Measurements from ENCODE around the gene PIGQ.

Gene PIGQ

GRCh38 chr16:535446-536405, 34.0 kb upstream of the PIGQ start:
- Histone ChIP-seq H3K36me3 (ENCODE audit: insufficient read depth, low read length) (peaks cover 10% of the 10 kb centered on the region; the same call in 1 of the 2 replicates), H3K4me1 (ENCODE audit: insufficient read depth, low read length) (no peaks in the 10 kb centered on the region), H3K27ac (ENCODE audit: low read depth, low read length) (no peak overlapping the region), H3K9me3 (ENCODE audit: insufficient read depth, low read depth, low read length) (no peaks in the 10 kb centered on the region), H3K9ac (ENCODE audit: low read depth, low read length) (no peak overlapping the region), H3K27me3 (ENCODE audit: insufficient read depth, low read length) (no peaks in the 10 kb centered on the region), H3K4me3 (ENCODE audit: low read length) (no peak overlapping the region)
- 94% methylated on average over 39 of the region's 39 CpGs for WGBS

DNA sequence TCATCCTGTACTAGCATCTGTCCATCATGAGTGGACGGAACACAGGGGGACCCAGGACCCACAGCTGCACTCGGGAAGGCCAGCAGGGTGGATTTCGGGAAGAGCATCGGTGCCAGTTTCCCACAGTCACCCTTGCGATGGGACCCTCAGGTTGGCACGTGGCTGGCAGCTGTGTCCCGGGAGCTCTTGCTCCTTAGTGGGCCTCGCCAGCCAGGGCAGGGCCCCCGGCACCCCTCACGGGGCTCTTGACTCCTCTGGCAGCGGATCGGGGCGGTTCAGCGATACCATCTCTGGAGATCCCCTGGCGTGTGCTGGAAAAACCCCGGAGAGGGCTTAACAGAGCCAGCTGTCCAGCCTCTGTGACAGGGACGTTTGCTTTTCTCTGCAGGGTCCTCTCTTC, 33.0 kb upstream of the PIGQ start:
- no peaks in the 10 kb centered on the region for H3K9me3 ChIP-seq (ENCODE audit: insufficient read depth, low read depth, low read length)
- H3K9ac ChIP-seq (ENCODE audit: low read depth, low read length), result no peak overlapping the region
- no peaks in the 10 kb centered on the region for H3K27me3 ChIP-seq (ENCODE audit: insufficient read depth, low read length)
- peaks cover 10% of the 10 kb centered on the region; the same call in 1 of the 2 replicates for H3K36me3 ChIP-seq (ENCODE audit: insufficient read depth, low read length)
- 96% methylated on average over 17 of the region's 17 CpGs for WGBS
- H3K4me1 ChIP-seq (ENCODE audit: insufficient read depth, low read length), result no peaks in the 10 kb centered on the region
- no peak overlapping the region for H3K4me3 ChIP-seq (ENCODE audit: low read length)
- H3K27ac ChIP-seq (ENCODE audit: low read depth, low read length), result no peak overlapping the region

DNA sequence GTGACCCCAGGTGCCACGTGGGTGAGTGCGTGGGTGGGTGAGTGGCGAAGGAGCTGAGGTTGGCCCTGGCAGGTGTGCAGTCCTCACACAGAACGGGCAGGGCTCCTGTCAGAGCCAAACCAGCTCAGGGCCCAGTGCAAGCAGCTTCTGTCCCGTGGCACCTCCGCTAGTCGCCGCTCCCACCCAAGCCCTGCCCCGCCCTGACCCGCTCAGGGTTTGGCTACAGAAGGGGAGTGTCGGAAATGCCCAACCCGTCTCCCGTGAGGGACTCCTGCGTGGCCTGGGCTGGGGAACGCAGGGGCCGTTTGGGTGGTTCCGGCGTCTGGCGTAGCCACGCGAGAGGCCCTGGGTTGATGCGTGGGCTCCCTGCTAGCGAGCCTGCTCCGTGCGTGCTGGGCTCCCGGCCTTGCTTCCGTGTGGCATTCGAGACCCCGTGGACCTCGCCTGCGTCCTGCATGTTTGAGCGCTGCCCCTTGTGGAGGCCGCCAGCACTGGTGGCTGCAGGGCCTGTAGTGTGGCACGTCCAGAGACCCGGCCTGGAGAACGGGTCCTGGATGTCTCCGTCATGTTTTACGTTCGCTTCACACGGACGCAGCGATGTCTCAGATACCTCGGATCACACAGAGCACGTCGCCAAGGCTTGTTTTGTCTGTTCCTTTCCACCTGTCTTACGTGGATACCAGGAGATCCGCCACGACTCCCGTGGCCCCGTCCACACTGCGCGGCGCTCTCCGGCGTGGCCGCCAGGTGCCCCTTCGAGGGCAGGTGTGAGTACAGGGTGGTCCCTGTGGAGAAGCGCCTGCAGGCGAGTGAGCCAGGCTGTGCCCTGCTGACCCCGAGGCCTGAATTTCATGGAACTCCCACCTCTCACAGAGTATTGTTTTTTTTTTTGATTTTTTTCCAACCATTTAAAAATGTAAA, 32.1 kb upstream of the PIGQ start:
- H3K36me3 ChIP-seq (ENCODE audit: insufficient read depth, low read length), result peaks cover 10% of the 10 kb centered on the region; the same call in 1 of the 2 replicates
- no peaks in the 10 kb centered on the region for H3K27me3 ChIP-seq (ENCODE audit: insufficient read depth, low read length)
- H3K4me1 ChIP-seq (ENCODE audit: insufficient read depth, low read length), result no peaks in the 10 kb centered on the region
- 96% methylated on average over 60 of the region's 60 CpGs for WGBS
- no peak overlapping the region for H3K27ac ChIP-seq (ENCODE audit: low read depth, low read length)
- H3K4me3 ChIP-seq (ENCODE audit: low read length), result no peak overlapping the region
- H3K9ac ChIP-seq (ENCODE audit: low read depth, low read length), result no peak overlapping the region
- H3K9me3 ChIP-seq (ENCODE audit: insufficient read depth, low read depth, low read length), result no peaks in the 10 kb centered on the region

GRCh38 chr16:539901-540530, 29.8 kb upstream of the PIGQ start:
- Histone ChIP-seq H3K9ac (ENCODE audit: low read depth, low read length) (no peak overlapping the region), H3K36me3 (ENCODE audit: insufficient read depth, low read length) (peaks cover 10% of the 10 kb centered on the region; the same call in 1 of the 2 replicates), H3K4me1 (ENCODE audit: insufficient read depth, low read length) (no peaks in the 10 kb centered on the region), H3K9me3 (ENCODE audit: insufficient read depth, low read depth, low read length) (no peaks in the 10 kb centered on the region), H3K4me3 (ENCODE audit: low read length) (no peak overlapping the region), H3K27me3 (ENCODE audit: insufficient read depth, low read length) (no peaks in the 10 kb centered on the region), H3K27ac (ENCODE audit: low read depth, low read length) (no peak overlapping the region)
- 95% methylated on average over 34 of the region's 34 CpGs for WGBS

GRCh38 chr16:540645-541340, 29.0 kb upstream of the PIGQ start:
- H3K9ac ChIP-seq (ENCODE audit: low read depth, low read length), result no peak overlapping the region
- WGBS, result 96% methylated on average over 29 of the region's 29 CpGs
- H3K4me3 ChIP-seq (ENCODE audit: low read length), result no peak overlapping the region

DNA sequence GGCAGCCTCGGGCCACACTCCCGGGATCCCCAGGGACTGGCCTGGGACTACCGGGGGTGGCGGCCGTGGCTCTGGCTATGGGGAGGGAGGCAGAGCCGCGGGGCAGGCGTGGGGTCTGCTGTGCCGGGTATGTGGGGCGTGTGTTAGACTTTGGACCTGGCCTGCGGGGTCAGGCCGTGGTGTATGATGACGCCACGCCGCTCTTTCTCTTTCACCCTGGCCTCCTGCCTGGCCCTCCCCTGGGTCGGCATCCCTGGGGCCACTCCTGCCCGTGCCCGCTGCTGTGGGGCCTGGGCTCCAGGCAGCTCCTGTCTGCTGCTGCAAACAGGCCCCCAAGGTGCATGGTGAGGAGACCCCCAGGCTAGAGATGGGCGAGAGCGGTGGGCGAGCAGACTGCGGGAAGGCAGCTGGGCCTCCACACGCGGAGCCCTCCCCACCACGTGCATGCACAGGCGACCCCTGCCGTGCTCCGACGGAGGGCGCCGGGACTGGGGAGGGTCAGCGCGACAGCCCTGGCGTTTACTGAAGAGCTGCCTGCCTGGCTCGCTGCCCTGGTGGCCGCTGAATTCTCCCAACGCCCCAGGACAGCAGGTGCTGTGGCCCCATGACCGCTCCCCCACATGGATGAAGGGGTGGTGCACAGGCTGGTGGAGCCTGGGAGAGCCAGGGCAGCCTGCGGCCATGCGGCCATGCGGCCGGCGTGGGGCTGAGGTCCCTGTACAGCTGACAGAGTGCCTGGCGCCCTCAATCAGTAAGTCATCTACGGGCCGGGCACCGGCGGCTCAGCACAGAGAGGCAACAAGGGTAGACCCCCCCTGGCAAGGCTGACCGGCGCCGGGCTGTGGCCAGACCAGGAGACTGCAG, 26.2 kb upstream of the PIGQ start:
- H3K9me3 ChIP-seq (ENCODE audit: insufficient read depth, low read depth, low read length), result no peaks in the 10 kb centered on the region
- no peaks in the 10 kb centered on the region; the same call in 1 of the 2 replicates for H3K36me3 ChIP-seq (ENCODE audit: insufficient read depth, low read length)
- 95% methylated on average over 51 of the region's 51 CpGs for WGBS
- H3K9ac ChIP-seq (ENCODE audit: low read depth, low read length), result no peak overlapping the region
- no peak overlapping the region for H3K27ac ChIP-seq (ENCODE audit: low read depth, low read length)
- H3K4me1 ChIP-seq (ENCODE audit: insufficient read depth, low read length), result no peaks in the 10 kb centered on the region
- no peaks in the 10 kb centered on the region for H3K27me3 ChIP-seq (ENCODE audit: insufficient read depth, low read length)
- H3K4me3 ChIP-seq (ENCODE audit: low read length), result no peak overlapping the region

More at GRCh38 chr16:540645-541340, 29.0 kb upstream of the PIGQ start:
- no peak overlapping the region for H3K27ac ChIP-seq (ENCODE audit: low read depth, low read length)
- H3K27me3 ChIP-seq (ENCODE audit: insufficient read depth, low read length), result no peaks in the 10 kb centered on the region
- H3K36me3 ChIP-seq (ENCODE audit: insufficient read depth, low read length), result peaks cover 10% of the 10 kb centered on the region; the same call in 1 of the 2 replicates
- no peaks in the 10 kb centered on the region for H3K4me1 ChIP-seq (ENCODE audit: insufficient read depth, low read length)
- no peaks in the 10 kb centered on the region for H3K9me3 ChIP-seq (ENCODE audit: insufficient read depth, low read depth, low read length)

DNA sequence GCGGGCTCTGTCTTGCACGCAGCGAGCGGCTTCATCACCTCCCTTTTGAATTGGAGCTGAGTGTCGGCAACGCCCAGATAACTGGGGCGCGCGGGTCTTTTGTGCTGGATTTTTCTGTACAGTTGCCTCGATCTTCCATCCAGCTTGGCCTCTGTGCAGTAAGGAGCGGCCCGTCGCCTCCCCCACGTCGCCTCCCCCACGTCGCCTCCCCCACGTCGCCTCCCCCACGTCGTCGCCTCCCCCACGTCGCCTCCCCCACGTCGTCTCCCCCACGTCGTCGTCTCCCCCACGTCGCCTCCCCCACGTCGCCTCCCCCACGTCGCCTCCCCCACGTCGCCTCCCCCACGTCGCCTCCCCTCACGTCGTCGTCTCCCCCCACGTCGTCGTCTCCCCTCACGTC, 25.3 kb upstream of the PIGQ start:
- H3K27me3 ChIP-seq (ENCODE audit: insufficient read depth, low read length), result no peaks in the 10 kb centered on the region
- H3K9me3 ChIP-seq (ENCODE audit: insufficient read depth, low read depth, low read length), result no peaks in the 10 kb centered on the region
- H3K36me3 ChIP-seq (ENCODE audit: insufficient read depth, low read length), result no peaks in the 10 kb centered on the region
- H3K27ac ChIP-seq (ENCODE audit: low read depth, low read length), result no peak overlapping the region
- 95% methylated on average over 42 of the region's 46 CpGs for WGBS
- H3K4me1 ChIP-seq (ENCODE audit: insufficient read depth, low read length), result no peaks in the 10 kb centered on the region
- no peak overlapping the region for H3K4me3 ChIP-seq (ENCODE audit: low read length)
- H3K9ac ChIP-seq (ENCODE audit: low read depth, low read length), result no peak overlapping the region

GRCh38 chr16:546909-547770, 22.6 kb upstream of the PIGQ start:
- Histone ChIP-seq H3K4me3 (ENCODE audit: low read length) (no peak overlapping the region), H3K27me3 (ENCODE audit: insufficient read depth, low read length) (no peaks in the 10 kb centered on the region), H3K9me3 (ENCODE audit: insufficient read depth, low read depth, low read length) (no peaks in the 10 kb centered on the region), H3K27ac (ENCODE audit: low read depth, low read length) (no peak overlapping the region), H3K36me3 (ENCODE audit: insufficient read depth, low read length) (peaks cover 9% of the 10 kb centered on the region), H3K4me1 (ENCODE audit: insufficient read depth, low read length) (no peaks in the 10 kb centered on the region), H3K9ac (ENCODE audit: low read depth, low read length) (no peak overlapping the region)
- WGBS, result 88% methylated on average over 60 of the region's 60 CpGs

- no peaks in the 10 kb centered on the region for H3K27me3 ChIP-seq (ENCODE audit: insufficient read depth, low read length)
- no peaks in the 10 kb centered on the region for H3K9me3 ChIP-seq (ENCODE audit: insufficient read depth, low read depth, low read length)
- H3K36me3 ChIP-seq (ENCODE audit: insufficient read depth, low read length), result peaks cover 15% of the 10 kb centered on the region
- H3K4me1 ChIP-seq (ENCODE audit: insufficient read depth, low read length), result no peaks in the 10 kb centered on the region
- no peak overlapping the region for H3K4me3 ChIP-seq (ENCODE audit: low read length)
- H3K27ac ChIP-seq (ENCODE audit: low read depth, low read length), result no peak overlapping the region
- 95% methylated on average over 21 of the region's 21 CpGs for WGBS
- H3K9ac ChIP-seq (ENCODE audit: low read depth, low read length), result no peak overlapping the region
These were observed 21.2 kb upstream of the PIGQ start for GRCh38 chr16:548586-548985.

All from HUES64 (cell line).